Right lobe of liver (tissue), 4 donors: ENCODE measurements around the gene CDC14C.

Experiments
- CTCF ChIP-seq, 4 donors: fragments of 200-600 bp in 3 of 4; fragments of 450-650 bp in 1 of 4; IDR thresholded peaks; one replicate each; pipeline versions ENCODE4 v1.5.1 to v1.8.0; 2016 to 2022; ENCODE audit warnings: antibody characterized with exemption in 4 of 4, mild to moderate bottlenecking in 2 of 4
- POLR2A ChIP-seq: fragments of 450-650 bp; IDR thresholded peaks from one replicate; pipeline ENCODE4 v1.6.1; 2017; ENCODE audit warnings: antibody characterized with exemption, mild to moderate bottlenecking
- donor health status: DM: no; HTN: no; CAD: no.
- donor health status: DM: no; HTN: no; CAD: no.
- donor health status: DM: no; HTN: yes; CAD: no.

- TF ChIP-seq CTCF (IDR thresholded peaks at IDR 0.05) (no peak), POLR2A (no peak)
These were observed 19.4 kb upstream of the CDC14C start for GRCh38 chr7:48904975-48905374.
